Osteoblast (primary cell): ENCODE results near the gene TMEM178B. TPM values are rescaled to one million over a fixed set of nuclear protein-coding genes. Genes with fewer than 3 reads are reported as not detected.

Experiments
- DNase-seq: peaks from one replicate; pipeline ENCODE4 v3.0.0; 2011; ENCODE audit warnings: low spot score, mixed read lengths; ENCODE audit not compliant: insufficient read length; ENCODE audit errors: missing footprints
- H2AFZ ChIP-seq: 2 replicates; pipeline ENCODE4 v1.6.0; 2011; ENCODE audit warnings: mild to moderate bottlenecking, low read length
- H3K27ac ChIP-seq: 2 replicates; pipeline ENCODE4 v1.5.1; 2011; ENCODE audit warnings: mild to moderate bottlenecking, low read depth, low read length, moderate library complexity
- H3K27me3 ChIP-seq: 2 replicates; pipeline ENCODE4 v1.6.0; 2012; ENCODE audit warnings: mild to moderate bottlenecking, control low read depth, inconsistent platforms, low read length, moderate library complexity; ENCODE audit not compliant: insufficient read depth
- H3K36me3 ChIP-seq: 2 replicates; pipeline ENCODE4 v1.5.1; 2011; ENCODE audit warnings: mild to moderate bottlenecking, low read length, control low read depth, moderate library complexity; ENCODE audit not compliant: insufficient read depth
- H3K4me1 ChIP-seq: 2 replicates; pipeline ENCODE4 v1.5.1; 2011; ENCODE audit warnings: mild to moderate bottlenecking, low read length, control low read depth, moderate library complexity; ENCODE audit not compliant: insufficient read depth
- H3K4me2 ChIP-seq: 2 replicates; pipeline ENCODE4 v1.6.0; 2011; ENCODE audit warnings: mild to moderate bottlenecking, low read length; ENCODE audit not compliant: insufficient read depth
- H3K4me3 ChIP-seq: fragments of 200-600 bp; sonication (generic); 3 replicates; pipeline ENCODE4 v1.5.1; 2012; ENCODE audit warnings: mild to moderate bottlenecking, low read length, inconsistent platforms; ENCODE audit not compliant: insufficient read depth
- H3K79me2 ChIP-seq: 2 replicates; pipeline ENCODE4 v1.6.0; 2012; ENCODE audit warnings: mild to moderate bottlenecking, low read length, control low read depth, inconsistent platforms; ENCODE audit not compliant: insufficient read depth
- H3K9me3 ChIP-seq: 2 replicates; pipeline ENCODE4 v1.5.1; 2011; ENCODE audit warnings: low read depth, low read length, control low read depth
- H4K20me1 ChIP-seq: 2 replicates; pipeline ENCODE4 v1.6.0; 2012; ENCODE audit warnings: mild to moderate bottlenecking, low read length, control low read depth; ENCODE audit not compliant: insufficient read depth
- total RNA-seq: library from RNA; depleted of rRNA; stranded (reverse); fragments of >200 nt; gene quantifications from 2 replicates; pipeline ENCODE4 v1.2.3, GENCODE V29; 2012
- TF ChIP-seq, protein P1 (sequence below): IDR thresholded peaks from 2 replicates; pipeline ENCODE4 v1.5.1; 2011; ENCODE audit warnings: mild to moderate bottlenecking, low read depth, low read length, moderate library complexity; ENCODE audit errors: extremely low read depth

Gene TMEM178B
- total RNA-seq, 1 donor, result 1.1 TPM

DNA sequence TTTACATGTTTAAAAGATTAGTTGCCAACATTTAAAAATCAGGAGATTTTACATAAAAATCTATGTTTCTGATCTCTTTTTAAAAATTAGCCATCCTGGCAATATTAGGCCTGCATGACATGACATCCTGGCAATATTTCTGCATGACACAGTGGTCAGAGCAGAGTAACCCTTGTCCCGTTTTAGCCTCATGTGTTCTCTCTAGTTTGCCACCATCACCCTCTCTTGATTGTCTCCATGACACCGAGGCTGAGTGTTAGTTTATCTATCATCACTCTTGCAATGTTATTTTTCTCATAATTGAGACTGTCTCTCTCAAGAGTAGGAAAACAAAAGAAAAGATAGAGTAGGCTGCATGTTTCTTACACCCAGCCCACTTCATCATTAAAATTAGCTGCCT is 287.6 kb downstream of the TMEM178B start:
- Histone ChIP-seq H3K27ac (no peak overlapping the region), H3K36me3 (no peaks in the 10 kb centered on the region), H3K4me3 (no peak overlapping the region), H3K9me3 (no peaks in the 10 kb centered on the region), H3K79me2 (no peaks in the 10 kb centered on the region), H3K4me2 (no peak overlapping the region), H3K27me3 (no peaks in the 10 kb centered on the region), H3K4me1 (peaks cover 23% of the 10 kb centered on the region), H2AFZ (no peak overlapping the region), H4K20me1 (no peaks in the 10 kb centered on the region)
- TF ChIP-seq, protein P1, sequence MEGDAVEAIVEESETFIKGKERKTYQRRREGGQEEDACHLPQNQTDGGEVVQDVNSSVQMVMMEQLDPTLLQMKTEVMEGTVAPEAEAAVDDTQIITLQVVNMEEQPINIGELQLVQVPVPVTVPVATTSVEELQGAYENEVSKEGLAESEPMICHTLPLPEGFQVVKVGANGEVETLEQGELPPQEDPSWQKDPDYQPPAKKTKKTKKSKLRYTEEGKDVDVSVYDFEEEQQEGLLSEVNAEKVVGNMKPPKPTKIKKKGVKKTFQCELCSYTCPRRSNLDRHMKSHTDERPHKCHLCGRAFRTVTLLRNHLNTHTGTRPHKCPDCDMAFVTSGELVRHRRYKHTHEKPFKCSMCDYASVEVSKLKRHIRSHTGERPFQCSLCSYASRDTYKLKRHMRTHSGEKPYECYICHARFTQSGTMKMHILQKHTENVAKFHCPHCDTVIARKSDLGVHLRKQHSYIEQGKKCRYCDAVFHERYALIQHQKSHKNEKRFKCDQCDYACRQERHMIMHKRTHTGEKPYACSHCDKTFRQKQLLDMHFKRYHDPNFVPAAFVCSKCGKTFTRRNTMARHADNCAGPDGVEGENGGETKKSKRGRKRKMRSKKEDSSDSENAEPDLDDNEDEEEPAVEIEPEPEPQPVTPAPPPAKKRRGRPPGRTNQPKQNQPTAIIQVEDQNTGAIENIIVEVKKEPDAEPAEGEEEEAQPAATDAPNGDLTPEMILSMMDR, result no peak
- DNase-seq, result no peak

GRCh38 chr7:141361960-141362359 is 288.1 kb downstream of the TMEM178B start:
- Histone ChIP-seq H3K4me1 (peaks cover 25% of the 10 kb centered on the region), H3K27me3 (no peaks in the 10 kb centered on the region), H3K9me3 (no peaks in the 10 kb centered on the region), H3K27ac (peak overlapping the region; percentile 91), H3K79me2 (no peaks in the 10 kb centered on the region), H2AFZ (no peak overlapping the region), H3K36me3 (no peaks in the 10 kb centered on the region), H4K20me1 (no peaks in the 10 kb centered on the region), H3K4me2 (peak overlapping the region; percentile 90), H3K4me3 (no peak overlapping the region)
- TF ChIP-seq, protein P1, result no peak
- no peak for DNase-seq

GRCh38 chr7:141362580-141363435 is 288.9 kb downstream of the TMEM178B start:
- Histone ChIP-seq H3K4me1 (peaks cover 25% of the 10 kb centered on the region), H3K27ac (peak overlapping the region; percentile 91), H3K27me3 (no peaks in the 10 kb centered on the region), H4K20me1 (no peaks in the 10 kb centered on the region), H3K79me2 (no peaks in the 10 kb centered on the region), H3K9me3 (no peaks in the 10 kb centered on the region), H3K4me3 (peak overlapping the region; percentile 64), H3K36me3 (no peaks in the 10 kb centered on the region), H3K4me2 (peak overlapping the region; percentile 90), H2AFZ (peak overlapping the region; percentile 81)
- TF ChIP-seq, protein P1, result no peak
- DNase-seq, result peak; percentile 76

DNA sequence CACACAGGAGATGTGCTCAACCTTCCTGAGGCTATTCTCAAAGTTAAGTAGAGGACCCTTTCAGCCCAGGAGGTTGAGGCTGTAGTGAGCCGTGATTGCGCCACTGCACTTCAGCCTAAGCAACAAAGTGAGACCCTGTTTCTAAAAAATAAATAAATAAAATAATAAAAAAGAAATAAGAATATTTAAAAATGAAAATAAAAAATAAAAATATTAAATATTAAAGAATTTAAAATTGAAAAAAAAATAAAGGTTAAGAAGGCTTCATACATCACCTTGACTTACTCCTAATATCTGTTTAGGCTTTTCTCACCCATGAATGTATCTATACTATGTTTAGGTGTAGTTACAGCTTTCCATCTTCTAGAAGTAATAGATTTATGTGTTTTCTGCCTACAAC is 289.9 kb downstream of the TMEM178B start:
- Histone ChIP-seq H3K27me3 (no peaks in the 10 kb centered on the region), H3K27ac (peak overlapping the region; percentile 91), H3K4me3 (no peak overlapping the region), H3K4me2 (no peak overlapping the region), H3K36me3 (no peaks in the 10 kb centered on the region), H3K79me2 (no peaks in the 10 kb centered on the region), H2AFZ (no peak overlapping the region), H3K4me1 (peaks cover 25% of the 10 kb centered on the region), H4K20me1 (no peaks in the 10 kb centered on the region), H3K9me3 (no peaks in the 10 kb centered on the region)
- TF ChIP-seq, protein P1, result no peak
- DNase-seq, result no peak
